NCI-H345 treated with DMSO at 0.1 percent for 48 hours (cell line): ENCODE data around the gene FGF16.
"Not testable (repeated sequence)": the region's sequence is repeated elsewhere in the genome, so short reads cannot be mapped to it uniquely, and the experiment has no call there.

Source experiments
- DNase-seq: peaks from one replicate; lab custom pipeline; 2025; ENCODE audit not compliant: unreplicated experiment; lab: John Stamatoyannopoulos, UW

The FGF16 gene

DNA sequence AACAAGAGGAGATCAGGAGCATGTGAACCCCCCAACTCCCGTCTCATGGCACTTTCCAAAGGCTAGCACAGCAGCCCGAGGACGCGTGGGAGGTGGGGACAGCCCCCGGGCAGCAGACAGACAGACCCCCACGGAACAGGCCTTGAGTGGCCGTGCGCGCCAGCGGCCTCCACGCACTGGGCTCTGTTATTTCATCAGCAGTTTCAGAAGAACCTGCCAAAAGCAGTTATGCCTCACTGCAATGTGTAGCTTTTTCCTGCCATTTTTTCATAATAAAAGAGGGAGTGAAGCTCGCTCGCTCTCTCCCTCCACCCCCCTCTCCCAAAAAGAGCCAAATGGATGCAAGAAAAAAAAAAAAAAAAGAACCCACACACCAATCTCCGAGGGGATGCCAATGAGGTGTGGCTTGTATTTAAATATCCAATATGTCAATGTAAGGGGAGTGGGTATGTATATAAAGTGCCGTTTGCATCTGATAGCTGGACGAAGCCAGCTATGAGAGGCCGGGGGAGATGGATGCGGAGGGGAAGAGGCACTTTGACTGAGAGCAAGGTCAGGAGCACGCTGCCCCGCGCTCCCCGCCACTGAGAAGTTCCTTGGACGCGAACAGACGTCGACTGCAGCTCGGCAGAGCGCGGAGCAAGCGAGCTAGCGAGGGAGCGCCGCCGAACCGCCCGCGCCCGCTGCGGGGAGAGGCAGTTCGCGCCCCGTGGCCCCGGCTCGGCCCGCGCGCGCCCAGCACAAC, at the start of gene FGF16:
Gene FGF16, plus strand, starts transcription at position 482 of the 745 bp plus-strand sequence. CDS start 286 bp downstream, outside the sequence.
- DNase-seq: no peak

DNA sequence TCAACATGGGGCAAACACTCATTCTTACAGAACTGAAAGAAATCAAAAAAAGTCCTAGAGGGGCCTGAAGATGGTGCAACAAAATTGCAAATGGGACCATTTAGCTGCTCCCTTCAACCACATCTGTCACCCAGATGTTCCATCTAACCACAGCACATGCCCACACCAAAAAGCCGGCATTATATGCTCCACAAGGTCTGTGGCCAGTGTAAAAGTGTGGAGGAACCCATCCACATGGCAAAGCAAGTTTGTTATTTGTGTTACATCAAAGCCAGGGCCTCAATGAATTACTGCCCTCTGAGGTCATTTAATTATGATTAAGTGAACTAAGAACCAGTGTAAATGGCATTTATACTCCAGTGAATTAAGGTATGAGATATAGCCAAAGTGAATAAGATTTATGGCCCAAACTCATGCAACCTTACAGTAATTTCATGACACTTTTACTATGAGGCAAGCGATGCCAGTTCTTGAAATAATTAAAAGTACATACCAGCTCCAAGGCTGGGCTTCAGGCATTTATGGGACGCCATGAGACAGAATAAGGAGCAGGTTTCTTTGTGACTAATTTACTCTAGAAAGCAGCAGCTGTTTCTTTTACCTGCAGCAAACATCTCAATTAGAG, 48.7 kb upstream of the FGF16 start:
- DNase-seq: no peak

- no peak for DNase-seq
These were observed 42.8 kb upstream of the FGF16 start for GRCh38 chrX:77404419-77404818.

GRCh38 chrX:77407821-77408220, 39.4 kb upstream of the FGF16 start:
- not testable (repeated sequence) for DNase-seq

DNA sequence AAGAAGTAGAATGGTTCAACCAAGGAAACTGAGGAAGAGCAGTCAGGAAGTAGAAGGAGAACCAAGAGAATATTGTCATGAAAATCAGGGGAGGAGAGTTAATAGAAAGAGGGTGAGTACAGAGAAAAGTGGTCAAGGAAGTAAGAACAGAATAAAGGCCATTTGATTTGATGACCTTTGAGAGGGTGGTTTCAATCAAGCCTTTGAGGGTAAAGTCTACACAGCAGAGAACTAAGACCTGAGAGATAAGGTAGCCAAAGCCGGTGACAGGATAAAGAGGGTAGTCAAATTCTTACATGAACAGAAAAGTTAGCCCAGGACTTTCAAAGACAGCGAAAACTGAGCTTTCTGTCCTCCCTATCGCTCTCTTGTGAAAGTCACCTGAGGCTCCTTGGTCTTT, 34.6 kb upstream of the FGF16 start:
- no peak for DNase-seq

DNA sequence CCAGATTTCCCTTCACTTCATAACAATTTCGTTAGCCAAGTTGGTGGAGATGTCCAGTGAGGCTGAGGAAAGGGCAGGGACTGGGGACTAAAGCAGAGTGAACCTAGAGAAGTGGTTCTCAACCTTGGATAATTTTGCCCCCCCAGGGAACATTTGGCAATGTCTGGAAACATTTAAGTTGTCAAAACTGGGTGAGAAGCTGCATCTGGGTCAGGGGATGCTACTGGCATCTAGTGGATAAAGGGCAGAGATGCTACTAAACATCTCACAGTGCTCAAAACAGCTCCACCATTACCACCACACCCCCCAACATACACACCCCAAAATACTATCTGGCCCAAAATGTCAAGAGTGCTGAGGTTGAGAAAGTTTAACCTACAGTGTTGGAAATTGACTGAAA, 32.0 kb upstream of the FGF16 start:
- DNase-seq: no peak

DNA sequence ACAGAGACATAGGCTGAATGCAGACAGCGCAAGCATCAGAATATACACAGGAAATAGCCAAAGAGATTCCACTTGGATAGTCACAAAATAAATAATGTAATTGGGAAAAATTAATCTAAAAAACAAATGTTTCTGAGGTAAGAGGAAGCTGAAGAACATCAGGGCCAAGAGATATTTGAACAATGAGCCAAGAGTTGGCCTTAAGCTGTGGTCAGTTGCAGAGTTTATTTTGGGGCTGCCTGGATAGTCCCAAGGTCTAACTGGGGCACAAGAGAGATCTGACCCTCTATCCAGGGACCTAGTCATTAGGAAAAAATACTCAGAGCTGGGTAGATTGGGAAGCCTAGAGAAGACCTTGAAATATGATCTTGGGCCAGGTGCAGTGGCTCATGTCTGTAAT, 31.3 kb upstream of the FGF16 start:
- DNase-seq: no peak

DNA sequence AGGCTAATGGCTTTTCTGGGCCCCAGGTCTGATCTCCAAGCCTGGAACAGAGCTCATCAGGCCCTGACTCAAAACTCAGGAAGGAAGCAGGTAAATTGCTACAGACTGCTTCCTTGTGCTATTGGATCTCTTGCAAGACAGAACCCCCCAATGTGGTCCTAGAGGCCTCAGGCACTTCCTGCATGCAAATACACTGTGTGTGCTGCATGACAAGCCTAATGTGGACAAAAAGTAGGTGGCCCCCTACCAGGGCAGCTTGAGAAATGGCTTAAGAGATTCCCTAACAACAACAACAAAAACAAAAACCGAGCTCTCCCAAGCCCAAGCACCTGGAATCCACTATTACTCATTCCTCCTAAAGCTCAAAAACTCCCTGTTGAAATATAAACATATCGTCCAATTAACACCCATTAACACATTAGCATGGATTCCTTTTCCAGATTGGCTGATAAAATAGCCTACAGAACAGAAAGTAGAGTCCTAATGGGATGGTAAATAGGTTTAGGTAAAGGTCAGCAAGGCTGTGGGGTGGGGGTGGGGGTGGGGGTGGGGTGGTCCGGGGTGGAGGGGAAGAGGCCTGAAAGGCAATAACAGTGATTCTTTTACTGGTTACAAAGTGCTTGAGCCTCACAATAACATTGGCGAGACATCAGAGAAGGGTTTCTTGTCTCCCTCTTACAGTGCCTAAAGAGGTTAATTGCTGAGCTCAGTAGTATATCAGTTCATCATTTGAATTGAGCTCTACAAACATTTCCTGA, 24.1 kb upstream of the FGF16 start:
- DNase-seq: no peak

- no peak for DNase-seq
These were observed 20.4 kb upstream of the FGF16 start for GRCh38 chrX:77426811-77427210.

GRCh38 chrX:77427611-77428010, 19.6 kb upstream of the FGF16 start:
- no peak for DNase-seq

GRCh38 chrX:77428551-77428950, 18.6 kb upstream of the FGF16 start:
- DNase-seq: no peak

DNA sequence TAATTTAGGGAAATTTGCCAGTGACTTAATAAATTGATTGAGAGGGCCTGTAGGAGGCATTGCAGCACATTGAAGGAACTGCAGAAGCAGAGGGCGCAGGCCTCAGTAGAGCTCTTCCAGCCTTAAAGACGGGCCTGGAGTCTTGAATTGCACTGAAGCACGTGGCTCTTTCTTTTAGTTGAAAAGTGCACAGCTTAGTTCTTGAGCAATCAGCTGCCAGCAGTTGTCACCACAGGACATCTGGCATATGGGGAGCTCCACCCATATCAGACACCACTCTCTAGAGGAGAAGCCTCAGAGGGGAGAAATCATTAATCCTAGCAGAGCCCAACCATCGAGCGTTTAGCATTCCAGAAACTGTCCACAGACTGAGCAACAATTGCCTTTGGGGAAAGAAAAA, 16.0 kb upstream of the FGF16 start:
- DNase-seq: no peak

GRCh38 chrX:77433001-77433400, 14.2 kb upstream of the FGF16 start:
- no peak for DNase-seq

DNA sequence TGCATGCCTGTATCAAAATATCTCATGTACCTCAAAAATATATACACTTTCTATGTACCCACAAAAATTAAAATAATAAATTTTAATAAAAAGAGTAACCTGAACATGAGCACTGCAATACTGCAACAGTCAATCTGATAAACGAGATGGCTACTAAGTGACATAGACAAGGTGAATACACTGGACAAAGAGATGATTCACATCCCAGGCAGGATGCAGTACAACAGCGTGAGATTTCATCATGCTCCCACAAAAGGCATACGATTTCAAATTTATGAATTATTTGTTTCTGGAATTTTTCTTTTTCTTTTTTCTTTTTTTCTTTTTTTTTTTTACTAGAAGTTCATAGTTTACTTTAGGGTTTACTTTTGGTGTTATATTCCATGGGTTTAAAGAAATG, 12.2 kb upstream of the FGF16 start:
- DNase-seq: no peak

- no peak for DNase-seq
These were observed 10.9 kb upstream of the FGF16 start for GRCh38 chrX:77436271-77436670.

DNA sequence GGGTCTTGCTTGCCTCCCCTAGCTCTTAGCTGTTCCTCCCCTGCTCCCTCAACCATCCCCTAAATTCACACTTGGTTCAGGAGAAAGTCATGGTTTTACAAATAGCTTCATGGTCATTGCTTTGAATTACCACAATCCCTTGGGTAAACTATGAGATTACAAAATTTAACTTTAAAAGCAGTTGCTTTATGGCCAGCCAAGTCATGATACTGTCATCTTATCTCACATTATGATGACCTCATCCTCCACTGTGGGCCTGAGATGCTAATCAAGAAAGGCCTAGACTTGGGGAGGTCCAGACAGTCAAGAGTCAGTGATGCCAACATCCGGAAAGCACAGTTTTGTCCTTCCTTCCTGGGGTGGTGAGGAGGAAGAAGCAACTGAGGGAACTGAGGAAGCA, 10.5 kb upstream of the FGF16 start:
- no peak for DNase-seq

- no peak for DNase-seq
These were observed 6.9 kb upstream of the FGF16 start for GRCh38 chrX:77440330-77440729.

- no peak for DNase-seq
These were observed 6.2 kb upstream of the FGF16 start for GRCh38 chrX:77441033-77441432.

GRCh38 chrX:77441479-77441878, 5.7 kb upstream of the FGF16 start:
- no peak for DNase-seq

DNA sequence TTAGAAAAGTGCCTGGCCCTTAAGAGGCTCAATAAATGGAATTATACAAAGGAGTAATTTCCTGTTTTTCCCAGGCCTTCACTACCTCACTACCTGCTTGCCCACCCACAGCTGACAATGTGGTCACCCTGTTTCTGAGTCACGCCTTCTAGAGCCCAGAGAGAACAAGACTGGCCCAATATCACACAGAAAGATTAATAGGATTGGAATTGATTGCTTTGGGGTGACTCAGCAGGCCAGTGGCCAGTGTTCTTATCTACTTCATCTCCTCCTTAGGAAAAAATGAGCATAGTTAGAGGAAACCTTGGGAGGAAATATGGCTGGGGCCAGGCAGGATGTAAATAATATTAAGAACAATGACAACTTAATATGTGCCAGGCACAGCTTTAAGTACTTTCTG, 4.5 kb upstream of the FGF16 start:
- DNase-seq: no peak

DNA sequence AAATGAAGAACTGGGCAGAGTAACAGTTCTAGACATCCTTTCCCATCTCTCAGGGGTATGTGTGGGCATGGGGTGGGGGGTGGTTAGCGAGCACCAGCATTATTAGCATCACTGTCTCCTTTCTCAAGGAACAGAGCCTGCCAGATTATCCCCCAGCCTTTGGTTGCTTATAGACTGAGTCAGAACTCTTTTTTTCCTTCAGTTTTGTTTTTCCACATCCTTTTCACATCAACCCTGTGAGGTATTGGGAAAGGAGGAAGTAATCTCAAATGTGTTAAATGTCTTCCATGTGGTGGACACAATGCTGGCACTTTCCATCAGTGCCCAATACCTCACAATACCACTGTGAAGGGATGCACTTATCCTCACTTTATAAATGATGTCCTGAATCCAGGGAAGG, 3.1 kb upstream of the FGF16 start:
- DNase-seq: no peak

- no peak for DNase-seq
These were observed 2.6 kb upstream of the FGF16 start for GRCh38 chrX:77444545-77444944.
